ENCODE measurements around the gene ANKH. TPM values are rescaled to one million over a fixed set of nuclear protein-coding genes. Genes with fewer than 3 reads are reported as not detected.

The ANKH gene
- total and polyA plus RNA-seq, 10 of the 15 experiments (the other 5 are each of a cell fraction or from before 2014, with no cell fraction given): 2.1 to 43.9 (median 14.4) TPM

- no peak for TF ChIP-seq RELB (IDR thresholded peaks at IDR 0.05; ENCODE audit: low read depth)
- no peak for TF ChIP-seq PAX8 (IDR thresholded peaks at IDR 0.05)
- TF ChIP-seq MTA3 (IDR thresholded peaks at IDR 0.05; ENCODE audit: borderline replicate concordance, low read length): no peak
- TF ChIP-seq RUNX3 (IDR thresholded peaks at IDR 0.05; ENCODE audit: low read length): no peak
- TF ChIP-seq CEBPB (IDR thresholded peaks at IDR 0.05; ENCODE audit: borderline replicate concordance in 1 of 2, low read depth in 2 of 2, low read length in 2 of 2): no peak
- TF ChIP-seq RELA (IDR thresholded peaks at IDR 0.05; ENCODE audit: borderline replicate concordance, partially characterized antibody): no peak
Observed at GRCh38 chr5:14816374-14816998, 55.1 kb downstream of the ANKH start (continued).

GRCh38 chr5:14813747-14814146, 57.8 kb downstream of the ANKH start:
- no peak for FAIRE-seq
- SMC1A ChIA-PET (ENCODE audit: uncharacterized antibody, unreplicated experiment): interaction anchor here (1.1 to 1.2 kb wide), 3 partner anchors 12 to 56 kb away, joined by 3 to 4 read pairs (median 3); no protein-coding TSS in a partner anchor
- H3K27ac ChIP-seq (ENCODE audit: control insufficient read depth, insufficient read depth): no peak overlapping the region
- H3K4me2 ChIP-seq (ENCODE audit: control insufficient read depth, insufficient read depth): no peak overlapping the region
- H3K9ac ChIP-seq (ENCODE audit: control insufficient read depth, insufficient read depth, low read length): no peak overlapping the region
- DNase-seq (ENCODE audit: low read depth, low spot score): no peak
- H3K4me3 ChIP-seq: no peak overlapping the region
- CTCF ChIA-PET: interaction anchor here (0.6 kb wide), 1 partner anchor 99 kb away, joined by 3 read pairs; no protein-coding TSS in a partner anchor
- H2AFZ ChIP-seq (ENCODE audit: control insufficient read depth, low read depth, low read length): no peak overlapping the region
- H3K27me3 ChIP-seq (replicated peaks in 1 of 2; ENCODE audit: control insufficient read depth in 2 of 2, insufficient read depth in 2 of 2, low read length in 1 of 2): no peaks in the 10 kb centered on the region
- H3K79me2 ChIP-seq (ENCODE audit: control insufficient read depth, insufficient read depth, low read length): no peaks in the 10 kb centered on the region
- in situ Hi-C loops (cut with MboI): no loop called here
- intact Hi-C loops (cut with micrococcal nuclease; ENCODE audit: unreplicated experiment): loop anchor here (5.0 kb wide), 1 partner anchor 136 kb away; no protein-coding TSS in a partner anchor
- no TSS peak for BruUV-seq (replicated peaks)
- POLR2A ChIA-PET: interaction anchor here (0.6 kb wide), 1 partner anchor 20 kb away, joined by 3 read pairs; no protein-coding TSS in a partner anchor
- RAD21 ChIA-PET (ENCODE audit: unreplicated experiment): no interaction called here
- TF ChIP-seq BMI1 (IDR thresholded peaks at IDR 0.05; ENCODE audit: borderline replicate concordance) (no peak), CBFB (IDR thresholded peaks at IDR 0.05; ENCODE audit: low read depth) (no peak), NFYB (IDR thresholded peaks at IDR 0.05; ENCODE audit: insufficient read depth, low read depth, low read length) (no peak), EED (IDR thresholded peaks at IDR 0.05; ENCODE audit: low read depth) (no peak), BCL11A (IDR thresholded peaks at IDR 0.05; ENCODE audit: low read depth, low read length) (no peak), EZH2 (IDR thresholded peaks at IDR 0.05; ENCODE audit: borderline replicate concordance, control insufficient read depth, low read depth, low read length) (no peak), MTA2 (IDR thresholded peaks at IDR 0.05; ENCODE audit: low read depth) (no peak), SP1 (IDR thresholded peaks at IDR 0.05; ENCODE audit: low read depth, low read length) (no peak), YBX1 (IDR thresholded peaks at IDR 0.05) (no peak), RB1 (IDR thresholded peaks at IDR 0.05; ENCODE audit: borderline replicate concordance) (no peak), HDGF (IDR thresholded peaks at IDR 0.05) (no peak), ZNF384 (IDR thresholded peaks at IDR 0.05; ENCODE audit: borderline replicate concordance, low read depth, low read length) (no peak)
- H3K36me3 ChIP-seq (ENCODE audit: control insufficient read depth in 2 of 2, insufficient read depth in 2 of 2, low read length in 1 of 2): no peaks in the 10 kb centered on the region
- no peaks in the 10 kb centered on the region for H3K9me3 ChIP-seq (replicated peaks; ENCODE audit: control insufficient read depth, insufficient read depth, low read length)
- WGBS (ENCODE audit: insufficient coverage, insufficient replicate concordance, low lambda C conversion rate, missing lambda C conversion rate): 100% methylated on average over 3 of the region's 3 CpGs
- H4K20me1 ChIP-seq (ENCODE audit: control insufficient read depth, insufficient read depth): no peaks in the 10 kb centered on the region
- H3K4me1 ChIP-seq (ENCODE audit: control insufficient read depth, insufficient read depth, low read length): peaks cover 20% of the 10 kb centered on the region
- no peak for ATAC-seq

All from GM12878 (cell line).